C4-2B (cell line): ENCODE results near the gene TIMM10B.

Experiments used
- H3K27ac ChIP-seq: fragments of 450-650 bp; 2 replicates; pipeline ENCODE4 v1.5.1; 2017
- CTCF ChIP-seq: fragments of 450-650 bp; conservative IDR thresholded peaks from 2 replicates; pipeline ENCODE4 v1.5.1; 2017; ENCODE audit warnings: mild to moderate bottlenecking
- ZFX ChIP-seq: fragments of 450-650 bp; IDR thresholded peaks from 2 replicates; pipeline ENCODE4 v1.6.1; 2017

TIMM10B gene

GRCh38 chr11:6473451-6474412 is 7.6 kb upstream of the TIMM10B start, which contains the start of gene TRIM3:
Gene TRIM3 (minus strand): TSS chr11:6473941. CDS start chr11:6465695, 8,246 bp downstream.
- peak within 1 kb of the TSS; percentile 99 for H3K27ac ChIP-seq
- TF ChIP-seq CTCF = no peak; the same call in 1 of the 2 replicates
- TF ChIP-seq ZFX = peak; percentile 58

GRCh38 chr11:6474413-6474792 is 6.9 kb upstream of the TIMM10B start:
- peak overlapping the region; percentile 99 for H3K27ac ChIP-seq
- no peak for TF ChIP-seq ZFX
- no peak; the same call in 1 of the 2 replicates for TF ChIP-seq CTCF

GRCh38 chr11:6474806-6475500 is 6.3 kb upstream of the TIMM10B start:
- H3K27ac ChIP-seq = peak overlapping the region; percentile 99

GRCh38 chr11:6475936-6476335 is 5.4 kb upstream of the TIMM10B start:
- TF ChIP-seq ZFX = peak; percentile 15; the same call in 1 of the 2 replicates
- no peak for TF ChIP-seq CTCF
- H3K27ac ChIP-seq = peak overlapping the region; percentile 99

More at GRCh38 chr11:6474806-6475500, 6.3 kb upstream of the TIMM10B start:
- TF ChIP-seq CTCF = no peak
- TF ChIP-seq ZFX = no peak

- peak overlapping the region; percentile 99 for H3K27ac ChIP-seq
- no peak for TF ChIP-seq ZFX
- no peak for TF ChIP-seq CTCF
These were observed 4.7 kb upstream of the TIMM10B start for GRCh38 chr11:6476571-6476970.

GRCh38 chr11:6480299-6480914 is 894 bp upstream of the TIMM10B start:
- TF ChIP-seq ZFX (no peak), CTCF (no peak)
- peak overlapping the region; percentile 83 for H3K27ac ChIP-seq
